ENCODE results near the gene ACTR2.

GRCh38 chr2:65214843-65215242 lies 12.8 kb upstream of the ACTR2 start:
- TF ChIP-seq CTCF (conservative IDR thresholded peaks at IDR 0.05; ENCODE audit: low read depth, low read length) (no peak), EZH2 (IDR thresholded peaks at IDR 0.05; ENCODE audit: borderline replicate concordance, low read depth, low read length, poor library complexity, severe bottlenecking) (no peak)
